ENCODE measurements around the gene MAP7.
"Not testable (repeated sequence)": the region's sequence is repeated elsewhere in the genome, so short reads cannot be mapped to it uniquely, and the experiment has no call there.

Gene MAP7

DNA sequence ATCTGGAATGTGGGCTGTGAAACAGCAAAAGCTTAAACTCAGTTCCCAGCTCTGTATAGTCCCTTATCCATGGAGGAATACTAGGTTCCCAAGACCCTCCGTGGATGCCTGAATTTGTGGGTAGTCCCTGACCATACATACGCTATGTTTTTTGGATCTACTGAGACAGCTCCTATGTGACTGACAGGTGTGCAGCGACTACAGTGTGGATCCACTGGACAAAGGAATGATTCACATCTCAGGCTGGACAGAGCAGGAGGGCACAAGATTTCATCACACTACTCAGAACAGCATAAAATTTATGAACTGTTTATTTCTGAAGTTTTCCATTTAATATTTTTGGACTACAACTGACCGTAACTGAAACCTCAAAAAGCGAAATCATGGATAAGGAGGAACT is 125.3 kb downstream of the MAP7 start:
- no peak for DNase-seq (ENCODE audit: low read depth, low spot score)

DNA sequence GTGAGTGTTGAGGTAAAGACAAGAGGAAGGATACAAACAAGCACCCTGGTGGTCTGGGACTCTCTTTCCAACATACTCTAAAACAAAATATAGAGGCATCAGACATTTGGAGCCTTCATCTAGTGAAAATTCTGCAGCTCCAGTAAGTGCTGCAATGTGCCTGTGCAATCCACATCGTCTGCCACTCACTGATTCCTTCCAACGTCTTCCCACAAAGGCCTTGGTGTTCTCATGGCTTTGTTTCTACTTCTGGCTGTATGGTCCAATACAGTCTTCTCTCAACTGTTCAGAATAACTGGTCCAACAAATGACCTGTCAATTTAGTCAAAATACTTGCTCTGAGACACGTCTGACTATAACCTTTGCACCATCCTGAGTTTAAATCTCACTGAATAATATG is 125.8 kb downstream of the MAP7 start:
- DNase-seq (ENCODE audit: low read depth, low spot score), result no peak

DNA sequence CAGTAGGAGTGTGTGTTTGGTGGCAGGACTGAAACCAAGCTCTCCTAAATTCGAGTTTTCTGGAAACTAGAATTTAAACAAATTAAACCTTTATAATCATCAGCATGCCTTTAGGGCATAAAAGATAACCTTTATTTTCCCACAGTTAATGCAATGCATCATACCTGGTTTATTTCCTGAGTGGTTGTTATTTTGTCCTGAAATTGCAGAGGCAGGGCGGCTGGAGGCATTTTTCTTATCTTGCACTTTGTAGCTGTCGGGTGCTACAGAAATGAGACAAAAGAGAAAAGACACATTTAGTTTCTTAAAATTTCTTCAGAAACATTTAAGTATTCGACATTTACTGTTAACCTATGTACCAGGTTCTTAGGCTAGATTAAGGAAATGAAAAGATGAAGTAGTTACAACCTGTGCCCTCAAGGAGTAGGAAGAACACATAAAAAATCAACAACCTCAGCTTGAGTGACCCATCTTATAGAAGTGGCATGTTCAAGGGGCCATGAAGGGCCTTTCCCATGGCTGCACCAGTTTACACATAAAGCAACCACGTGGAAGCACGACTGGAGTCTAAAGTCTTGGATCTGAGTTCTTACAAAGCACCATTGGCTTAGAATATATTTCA is 128.6 kb downstream of the MAP7 start:
- no peak for DNase-seq (ENCODE audit: low read depth, low spot score)

DNA sequence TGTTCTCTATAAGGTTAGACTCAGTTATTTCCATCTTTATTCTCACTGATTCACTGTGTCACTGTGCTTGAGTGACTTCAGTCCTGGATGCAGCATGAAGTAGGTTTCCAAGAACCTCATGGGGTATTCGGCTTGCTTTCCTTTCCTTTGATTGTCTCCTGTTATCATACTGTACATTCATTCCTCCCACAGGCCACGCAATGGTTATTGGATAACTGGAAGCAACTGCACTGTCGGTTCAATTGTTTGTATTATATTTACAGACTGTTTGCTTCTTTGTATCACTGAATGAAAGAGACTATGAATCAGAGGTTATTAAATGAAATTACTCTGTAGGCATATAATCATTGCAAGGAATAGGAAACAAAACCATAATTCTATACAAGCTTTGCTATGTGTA is 129.4 kb downstream of the MAP7 start:
- no peak for DNase-seq (ENCODE audit: low read depth, low spot score)

DNA sequence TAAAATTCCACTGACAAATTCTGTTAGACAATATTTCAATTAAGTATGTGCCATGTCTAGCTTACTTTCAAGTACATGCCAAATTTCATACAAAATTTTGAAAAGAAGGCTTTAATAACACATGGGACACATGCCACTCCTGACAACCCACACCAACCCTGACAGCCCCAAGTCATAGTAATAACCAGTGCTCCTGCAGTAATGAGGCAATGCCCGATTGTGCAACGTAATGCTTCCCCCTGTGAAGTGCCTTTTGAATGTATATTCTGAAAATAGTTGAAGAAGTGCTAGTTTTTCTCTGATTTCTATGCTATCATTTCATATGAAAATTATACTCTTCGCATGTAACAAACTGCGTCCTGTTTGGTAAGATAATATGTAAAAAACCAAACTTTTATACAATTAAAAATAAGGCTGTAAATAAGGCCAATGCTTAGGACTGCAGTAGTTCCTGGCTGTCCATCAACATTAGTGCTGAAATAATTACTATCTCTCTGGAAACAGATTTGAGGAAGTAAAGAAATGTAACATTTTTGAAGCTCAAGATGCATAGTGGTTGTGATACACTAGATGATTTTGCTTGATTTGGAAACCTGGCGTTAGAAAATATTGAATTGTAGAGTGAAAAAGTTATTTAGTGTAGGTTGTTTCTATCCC is 134.7 kb downstream of the MAP7 start:
- DNase-seq (ENCODE audit: low read depth, low spot score), result no peak

DNA sequence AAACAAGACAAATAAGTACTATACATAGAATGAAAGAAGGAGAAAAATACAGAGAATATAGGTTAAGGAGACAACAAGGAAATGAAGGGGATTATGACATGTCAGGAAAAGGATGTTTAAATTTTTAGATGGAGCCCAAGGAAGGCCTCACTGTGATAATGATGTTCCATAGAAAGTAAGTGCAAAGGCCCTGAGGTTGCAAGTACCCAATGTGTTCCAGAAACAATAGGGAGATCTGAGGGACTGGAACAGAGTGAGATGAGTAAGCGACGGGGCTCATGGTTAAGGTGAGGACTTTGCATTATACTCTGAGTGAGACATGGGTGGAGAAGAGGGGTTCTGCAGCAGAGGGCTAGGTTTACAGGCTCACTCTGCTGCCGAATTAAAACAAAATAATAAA is 137.8 kb downstream of the MAP7 start:
- no peak for DNase-seq (ENCODE audit: low read depth, low spot score)

DNA sequence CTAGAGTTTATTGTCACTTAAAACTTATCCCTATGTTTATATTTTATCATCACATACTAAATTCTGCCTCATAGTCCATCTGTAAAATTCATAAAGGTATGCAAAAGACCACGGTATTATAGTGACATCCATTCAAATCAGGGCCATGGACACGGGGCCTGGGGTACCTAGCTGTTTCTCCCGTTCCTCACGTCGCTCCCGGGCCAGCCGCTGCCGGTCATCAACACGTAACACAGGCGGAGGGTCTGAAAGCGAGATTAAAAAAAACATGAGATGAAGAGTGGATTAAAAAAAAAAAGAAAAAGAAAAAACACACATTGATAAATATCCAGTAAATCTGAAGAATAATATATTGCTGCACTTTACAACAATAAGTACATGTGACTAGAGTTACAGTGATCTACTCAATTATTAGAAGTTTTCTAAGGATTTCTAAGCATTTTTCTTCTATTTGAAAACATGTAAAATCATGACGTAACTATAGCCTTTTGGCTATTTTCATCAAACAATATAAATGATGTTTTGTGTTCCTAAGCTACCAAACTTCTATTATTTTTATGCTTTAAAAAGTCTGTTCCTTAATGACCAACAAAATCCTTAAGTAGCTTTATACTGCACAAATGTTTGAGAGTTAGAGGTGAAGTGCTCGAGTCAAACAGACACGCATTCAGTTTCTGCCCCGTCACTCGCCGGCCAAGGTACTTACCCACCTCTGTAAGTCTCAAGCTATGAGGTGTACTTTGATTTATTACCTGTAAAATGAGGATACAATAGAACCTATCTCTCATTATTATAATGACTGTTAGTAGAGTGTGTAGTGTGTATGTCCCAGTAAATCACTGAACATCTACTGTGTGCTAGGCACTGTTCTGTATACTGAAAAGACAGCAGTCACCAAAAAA is 138.5 kb downstream of the MAP7 start:
- no peak for DNase-seq (ENCODE audit: low read depth, low spot score)

DNA sequence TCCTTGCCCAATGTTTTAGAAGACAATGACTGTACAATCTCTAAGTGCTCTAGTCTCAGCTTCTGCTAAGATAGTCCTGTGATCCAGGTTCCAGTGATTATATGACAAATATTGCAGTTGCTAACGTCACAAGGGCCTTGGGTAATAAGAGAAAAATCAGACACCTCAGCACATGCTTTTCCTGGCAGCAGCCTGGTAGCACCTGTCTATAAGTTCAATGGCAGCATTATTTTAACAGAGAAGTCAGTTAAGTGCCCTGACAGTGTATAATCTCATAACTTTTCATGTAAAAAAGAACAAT is 139.2 kb downstream of the MAP7 start:
- DNase-seq (ENCODE audit: low read depth, low spot score), result no peak

DNA sequence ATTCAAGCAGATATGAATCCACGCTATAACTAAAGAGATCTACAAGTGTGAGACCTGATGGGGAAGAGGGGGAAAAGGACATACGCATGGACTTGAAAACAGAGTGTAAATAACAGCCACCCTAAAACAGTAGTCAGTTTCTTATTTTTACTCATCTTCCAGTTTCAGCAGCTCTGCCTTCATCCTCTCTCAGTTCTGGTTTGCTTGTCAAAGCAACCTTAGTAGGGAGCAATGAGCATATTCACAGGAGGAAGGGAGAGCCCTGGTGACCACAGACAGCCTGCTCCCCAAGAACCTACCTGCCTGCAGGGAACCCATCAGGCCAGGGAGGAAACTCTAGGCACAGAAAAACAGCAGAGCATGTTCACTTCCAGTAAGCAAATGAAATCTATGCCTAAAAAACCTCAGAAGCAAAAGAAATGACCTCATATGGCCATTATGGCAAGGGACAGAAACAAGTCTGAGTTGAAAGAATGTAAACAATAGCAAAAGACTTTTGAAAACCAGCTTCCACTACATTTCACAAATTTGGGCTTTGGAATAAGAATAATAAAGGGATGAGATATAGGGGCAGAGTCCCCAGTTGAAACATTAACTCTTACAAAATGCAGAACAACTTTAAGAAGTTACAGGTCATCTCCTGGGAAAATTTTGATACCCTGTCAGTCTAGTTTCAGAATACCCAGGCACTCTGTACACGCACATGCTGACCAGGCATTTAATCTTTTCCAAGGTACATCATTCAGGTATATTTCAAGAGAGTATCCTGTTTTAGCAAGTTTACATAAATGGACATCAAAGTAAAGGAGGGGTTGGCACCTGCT is 139.8 kb downstream of the MAP7 start:
- DNase-seq (ENCODE audit: low read depth, low spot score), result no peak

DNA sequence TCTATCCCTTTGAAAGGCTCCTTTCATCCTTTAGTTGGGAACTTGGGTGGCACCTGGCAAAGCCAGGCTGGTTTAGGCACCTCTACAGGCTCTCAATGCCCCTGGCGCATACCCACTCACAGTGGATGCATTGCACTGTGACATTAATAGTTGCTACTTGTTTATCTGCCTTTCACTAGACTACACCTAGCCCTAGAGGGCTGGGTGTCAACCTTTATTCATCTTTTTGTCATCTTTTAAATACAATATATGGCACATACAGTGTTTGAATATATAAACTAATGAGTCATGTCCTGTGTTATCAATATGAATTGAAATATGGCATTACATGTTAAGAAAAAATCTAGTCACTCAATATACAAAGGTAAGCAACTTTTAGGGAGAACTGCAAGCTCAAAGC is 140.6 kb downstream of the MAP7 start:
- no peak for DNase-seq (ENCODE audit: low read depth, low spot score)

DNA sequence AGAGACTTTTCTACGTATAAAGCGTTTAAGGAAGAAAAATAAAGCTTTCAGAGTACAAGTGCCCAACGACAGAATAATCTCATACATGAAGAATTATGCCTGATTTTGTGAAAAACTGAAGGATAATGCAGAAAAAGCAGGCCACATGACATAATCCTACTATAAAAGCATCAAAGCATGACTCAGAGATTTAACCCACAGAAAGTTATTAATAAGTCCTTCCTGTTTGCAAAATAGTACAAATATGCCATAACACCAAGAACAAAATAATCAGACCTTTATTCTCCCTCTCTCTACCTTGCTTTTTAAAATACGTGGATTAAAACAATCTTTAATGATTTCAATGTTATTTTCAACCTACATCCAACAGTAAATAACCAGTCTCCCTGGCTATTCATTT is 142.0 kb downstream of the MAP7 start:
- DNase-seq (ENCODE audit: low read depth, low spot score), result no peak

DNA sequence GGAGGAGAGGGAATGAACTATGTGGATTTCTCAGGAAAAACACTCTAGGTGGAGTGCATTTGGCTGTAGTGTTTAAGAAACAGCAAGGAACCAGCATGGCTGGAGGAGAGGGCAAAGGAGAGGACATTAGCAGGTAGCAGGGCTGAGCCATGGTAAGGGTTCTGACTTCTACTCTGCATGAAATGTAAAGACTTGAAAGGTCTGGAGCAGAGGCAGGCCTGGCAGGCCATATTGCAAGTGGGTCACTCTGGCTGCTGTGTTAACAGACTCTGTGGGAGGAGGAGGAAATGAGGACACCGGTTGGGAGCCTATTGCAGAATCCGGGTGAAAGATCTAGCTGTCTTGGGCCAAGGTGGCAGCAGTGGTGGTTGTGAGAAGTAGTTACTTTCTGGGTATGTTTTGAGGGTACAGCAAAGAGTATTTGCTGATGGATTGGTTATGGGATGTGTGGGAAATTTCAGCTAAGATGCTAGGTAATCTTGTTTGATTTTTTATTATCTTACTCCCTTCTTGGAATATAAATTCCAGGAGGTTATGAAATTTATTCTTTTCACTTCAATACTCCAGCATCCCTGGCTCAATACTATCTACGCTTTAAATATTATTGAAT is 144.7 kb downstream of the MAP7 start:
- no peak for DNase-seq (ENCODE audit: low read depth, low spot score)

DNA sequence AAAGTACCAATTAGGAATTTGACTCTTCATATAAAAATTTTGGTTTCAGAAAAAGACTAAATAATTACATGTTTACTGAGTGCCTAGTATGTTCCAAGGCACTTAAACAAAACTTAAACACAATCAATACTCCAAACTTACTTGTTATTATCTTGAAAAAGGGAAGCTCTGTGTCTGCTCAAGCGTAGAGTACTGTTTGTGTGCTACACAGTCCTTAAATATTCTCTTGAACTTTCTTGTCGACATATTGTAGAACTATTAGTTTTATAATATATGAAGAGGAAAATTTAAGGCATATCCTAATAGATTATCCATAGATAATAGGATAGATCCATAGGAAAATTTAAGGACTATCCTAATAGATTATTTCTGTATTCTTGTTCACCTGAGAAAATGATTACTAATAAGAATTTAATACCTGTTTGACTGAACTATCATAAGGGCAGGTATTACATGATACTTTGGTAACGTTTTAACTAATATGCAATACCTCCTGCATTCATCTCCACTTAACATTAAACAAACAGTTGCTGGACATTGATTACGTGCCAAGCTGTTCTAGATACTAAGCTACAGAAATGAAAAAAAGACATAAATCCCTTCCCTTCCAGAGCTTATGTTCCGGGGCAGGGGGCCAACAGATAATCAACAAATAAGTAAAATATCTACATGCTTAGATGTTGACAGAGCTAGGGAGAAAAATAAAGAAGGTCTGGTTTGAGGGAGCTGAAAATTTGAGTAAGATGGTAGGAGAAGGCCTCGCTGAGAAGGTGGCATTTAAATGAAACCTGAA is 145.4 kb downstream of the MAP7 start:
- DNase-seq (ENCODE audit: low read depth, low spot score), result no peak

DNA sequence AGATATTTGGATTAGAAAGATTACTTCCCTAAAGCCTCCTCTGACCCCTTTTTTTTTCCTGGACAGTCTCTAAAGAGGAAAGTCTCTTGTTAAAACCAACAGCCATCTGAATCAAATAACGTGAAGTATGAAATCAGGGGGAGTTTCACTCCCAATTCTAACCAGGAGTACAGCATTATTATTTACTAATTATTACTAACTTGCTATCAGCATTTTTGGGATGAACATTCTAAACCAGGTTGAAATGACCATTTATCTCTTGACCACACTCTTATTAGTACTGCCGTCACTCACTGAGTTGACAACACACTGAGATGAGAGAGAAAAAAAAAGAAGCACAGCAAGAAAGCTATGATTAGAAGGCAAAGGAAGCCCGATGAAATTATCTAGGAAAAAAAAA is 146.2 kb downstream of the MAP7 start:
- DNase-seq (ENCODE audit: low read depth, low spot score), result no peak

DNA sequence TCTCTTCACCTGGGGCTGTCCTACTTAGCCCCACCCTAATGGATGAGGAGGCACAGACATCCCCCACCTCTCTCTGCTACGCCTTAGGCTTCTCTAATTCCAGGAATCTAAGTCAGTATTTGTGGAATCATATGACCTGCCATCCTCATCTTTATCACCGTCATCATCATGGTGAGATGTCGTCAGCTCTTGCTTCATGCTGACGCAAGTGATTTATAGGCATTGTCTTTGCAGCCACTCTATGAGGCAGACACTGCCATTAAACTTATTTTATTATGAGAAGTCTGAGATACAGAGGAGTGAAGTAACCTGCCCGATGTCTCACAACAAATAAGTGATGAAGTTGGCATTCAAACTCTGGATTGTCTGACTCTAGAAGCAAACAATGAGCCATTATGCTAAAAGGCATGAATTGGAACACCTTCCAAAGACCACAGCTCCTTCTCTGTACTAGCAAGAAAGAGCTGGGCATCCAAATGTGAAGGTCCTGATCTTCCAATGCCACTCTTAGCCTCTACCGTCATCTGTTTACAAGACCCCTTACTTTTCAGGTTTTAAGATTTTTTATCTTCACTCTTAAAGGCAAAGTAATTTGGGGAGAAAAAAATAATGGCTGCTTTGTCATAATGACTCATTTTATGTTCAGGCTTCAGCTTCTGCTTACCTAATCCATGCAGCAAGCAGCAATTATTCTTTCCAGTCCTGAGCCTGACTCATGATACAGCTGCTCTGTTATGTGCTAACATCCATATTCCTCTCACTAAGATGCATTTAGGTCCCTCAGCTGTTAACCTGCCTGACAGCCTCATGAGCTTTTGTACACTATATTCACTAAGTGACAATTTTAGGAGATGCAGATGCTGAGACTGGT is 146.9 kb downstream of the MAP7 start:
- no peak for DNase-seq (ENCODE audit: low read depth, low spot score)

DNA sequence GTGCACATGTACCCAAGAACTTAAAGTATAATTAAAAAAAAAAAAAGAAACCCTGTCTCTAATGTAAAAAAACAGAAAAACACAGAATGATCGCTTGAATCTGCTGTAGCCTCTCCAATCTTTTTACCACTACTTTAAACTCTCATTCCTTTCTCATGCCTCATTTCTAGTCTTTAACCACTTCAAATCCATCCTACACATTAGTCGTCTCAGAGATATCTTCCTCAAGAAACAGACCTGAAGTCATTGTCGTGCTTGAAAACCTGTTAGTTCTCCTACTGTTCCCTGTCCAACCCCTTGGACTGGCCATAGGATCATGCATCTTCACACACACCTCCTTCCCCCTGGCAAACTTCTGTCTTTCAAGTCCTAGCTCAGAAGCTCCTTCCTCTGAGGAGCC is 148.5 kb downstream of the MAP7 start:
- DNase-seq (ENCODE audit: low read depth, low spot score), result no peak

DNA sequence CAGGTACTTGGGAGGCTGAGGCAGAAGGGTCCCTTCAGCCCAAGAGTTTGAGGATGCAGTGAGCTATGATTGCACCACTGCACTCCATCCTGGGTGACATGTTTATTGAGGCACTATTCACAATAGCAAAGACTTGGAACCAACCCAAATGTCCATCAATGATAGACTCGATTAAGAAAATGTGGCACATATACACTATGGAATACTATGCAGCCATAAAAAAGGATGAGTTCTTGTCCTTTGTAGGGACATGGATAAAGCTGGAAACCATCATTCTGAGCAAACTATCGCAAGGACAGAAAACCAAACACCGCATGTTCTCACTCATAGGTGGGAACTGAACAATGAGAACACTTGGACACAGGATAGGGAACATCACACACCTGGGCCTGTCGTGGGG is 149.0 kb downstream of the MAP7 start:
- DNase-seq (ENCODE audit: low read depth, low spot score), result not testable (repeated sequence)

DNA sequence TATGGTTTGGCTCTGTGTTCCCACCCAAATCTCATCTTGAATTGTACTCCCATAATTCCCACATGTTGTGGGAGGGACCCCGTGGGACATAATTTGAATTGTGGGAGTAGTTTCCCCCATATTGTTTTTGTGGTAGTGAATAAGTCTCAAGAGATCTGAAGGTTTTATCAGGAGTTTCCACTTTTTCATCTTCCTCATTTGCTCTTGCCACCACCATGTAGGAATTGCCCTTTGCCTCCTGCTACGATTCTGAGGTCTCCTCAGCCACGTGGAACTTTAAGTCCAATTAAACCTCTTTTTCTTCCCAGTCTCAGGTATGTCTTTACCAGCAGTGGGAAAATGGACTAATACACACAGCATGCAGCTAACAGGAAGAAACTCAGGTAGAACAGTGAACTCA is 151.8 kb downstream of the MAP7 start:
- no peak for DNase-seq (ENCODE audit: low read depth, low spot score)

DNA sequence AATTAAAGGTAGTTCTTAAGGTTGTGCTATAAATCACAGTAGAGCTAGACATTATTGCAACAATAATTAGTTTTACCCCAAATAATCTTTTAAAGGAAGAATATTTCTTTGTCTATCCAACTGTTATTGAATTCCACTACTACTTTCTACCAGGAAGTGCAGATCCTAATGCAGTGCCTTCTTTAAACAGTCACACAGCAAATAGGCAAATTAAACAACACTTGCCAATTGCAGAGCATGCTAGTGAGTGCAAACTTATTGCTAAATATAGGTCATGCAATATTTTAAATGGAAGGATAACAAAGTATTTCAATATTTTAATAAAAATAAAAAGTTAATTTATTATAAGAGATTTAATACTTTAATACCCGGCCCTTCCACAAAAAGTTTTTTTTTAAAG is 153.3 kb downstream of the MAP7 start:
- no peak for DNase-seq (ENCODE audit: low read depth, low spot score)

DNA sequence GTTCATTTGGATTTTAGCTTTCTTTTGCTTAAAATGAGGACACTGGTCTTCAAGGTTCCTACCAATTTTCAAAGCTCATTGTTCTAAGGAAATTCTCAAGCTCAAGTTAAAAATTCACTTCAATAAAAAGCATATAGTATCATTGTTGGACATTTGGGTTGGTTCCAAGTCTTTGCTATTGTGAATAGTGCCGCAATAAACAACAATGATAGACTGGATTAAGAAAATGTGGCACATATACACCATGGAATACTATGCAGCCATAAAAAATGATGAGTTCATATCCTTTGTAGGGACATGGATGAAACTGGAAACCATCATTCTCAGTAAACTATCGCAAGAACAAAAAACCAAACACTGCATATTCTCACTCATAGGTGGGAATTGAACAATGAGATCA is 159.3 kb downstream of the MAP7 start:
- not testable (repeated sequence) for DNase-seq (ENCODE audit: low read depth, low spot score)

All from iPS DF 19.7 (cell line).